ENCODE results near the gene BUB1.
A peak's percentile ranks its signal among the peaks of the same experiment; 100 is the strongest.

Gene BUB1

GRCh38 chr2:110678457-110679336, 834 bp upstream of the BUB1 start:
- Mint-ChIP-seq H3K36me3 (ENCODE audit: low read depth) (peaks cover 30% of the 10 kb centered on the region), H3K4me1 (ENCODE audit: low read depth) (peaks cover 31% of the 10 kb centered on the region), H3K27ac (peak overlapping the region; percentile 92), H3K9me3 (no peaks in the 10 kb centered on the region), H3K27me3 (peaks cover 10% of the 10 kb centered on the region), H3K4me3 (peak overlapping the region; percentile 87)
- peak; percentile 53 for DNase-seq

- peak overlapping the region; percentile 87 for H3K4me3 Mint-ChIP-seq
- H3K27me3 Mint-ChIP-seq: peaks cover 10% of the 10 kb centered on the region
- no peaks in the 10 kb centered on the region for H3K9me3 Mint-ChIP-seq
- peak overlapping the region; percentile 88 for H3K27ac Mint-ChIP-seq
- peaks cover 31% of the 10 kb centered on the region for H3K4me1 Mint-ChIP-seq (ENCODE audit: low read depth)
- peaks cover 47% of the 10 kb centered on the region for H3K36me3 Mint-ChIP-seq (ENCODE audit: low read depth)
- DNase-seq: no peak
Measured at GRCh38 chr2:110677080-110677479, 783 bp downstream of the BUB1 start.

GRCh38 chr2:110675679-110676078, 2.2 kb downstream of the BUB1 start:
- no peak overlapping the region for H3K4me3 Mint-ChIP-seq
- no peaks in the 10 kb centered on the region for H3K9me3 Mint-ChIP-seq
- H3K36me3 Mint-ChIP-seq (ENCODE audit: low read depth): peaks cover 59% of the 10 kb centered on the region
- no peak overlapping the region for H3K27ac Mint-ChIP-seq
- H3K4me1 Mint-ChIP-seq (ENCODE audit: low read depth): peaks cover 31% of the 10 kb centered on the region
- no peak for DNase-seq
- peaks cover 10% of the 10 kb centered on the region for H3K27me3 Mint-ChIP-seq

- peaks cover 65% of the 10 kb centered on the region for H3K36me3 Mint-ChIP-seq (ENCODE audit: low read depth)
- peak overlapping the region; percentile 21 for H3K4me3 Mint-ChIP-seq
- peak overlapping the region; percentile 11 for H3K27ac Mint-ChIP-seq
- H3K4me1 Mint-ChIP-seq (ENCODE audit: low read depth): peaks cover 31% of the 10 kb centered on the region
- no peaks in the 10 kb centered on the region for H3K9me3 Mint-ChIP-seq
- no peak for DNase-seq
- H3K27me3 Mint-ChIP-seq: peaks cover 7% of the 10 kb centered on the region
Measured at GRCh38 chr2:110674620-110675555, 3.0 kb downstream of the BUB1 start.

- Mint-ChIP-seq H3K36me3 (ENCODE audit: low read depth) (peaks cover 80% of the 10 kb centered on the region), H3K9me3 (no peaks in the 10 kb centered on the region), H3K4me1 (ENCODE audit: low read depth) (peaks cover 23% of the 10 kb centered on the region), H3K27ac (no peak overlapping the region), H3K4me3 (no peak overlapping the region), H3K27me3 (no peaks in the 10 kb centered on the region)
- DNase-seq: no peak
Measured at GRCh38 chr2:110673201-110673600, 4.7 kb downstream of the BUB1 start.

GRCh38 chr2:110670826-110671225, 7.0 kb downstream of the BUB1 start:
- no peaks in the 10 kb centered on the region for H3K9me3 Mint-ChIP-seq
- H3K4me3 Mint-ChIP-seq: no peak overlapping the region
- no peak for DNase-seq
- H3K4me1 Mint-ChIP-seq (ENCODE audit: low read depth): peaks cover 10% of the 10 kb centered on the region
- peaks cover 84% of the 10 kb centered on the region for H3K36me3 Mint-ChIP-seq (ENCODE audit: low read depth)
- H3K27me3 Mint-ChIP-seq: no peaks in the 10 kb centered on the region
- no peak overlapping the region for H3K27ac Mint-ChIP-seq

GRCh38 chr2:110669079-110669478, 8.8 kb downstream of the BUB1 start:
- no peak overlapping the region for H3K4me3 Mint-ChIP-seq
- H3K27me3 Mint-ChIP-seq: no peaks in the 10 kb centered on the region
- H3K27ac Mint-ChIP-seq: no peak overlapping the region
- H3K36me3 Mint-ChIP-seq (ENCODE audit: low read depth): peaks cover 90% of the 10 kb centered on the region
- H3K4me1 Mint-ChIP-seq (ENCODE audit: low read depth): no peaks in the 10 kb centered on the region
- no peaks in the 10 kb centered on the region for H3K9me3 Mint-ChIP-seq
- no peak for DNase-seq

GRCh38 chr2:110667071-110667470, 10.8 kb downstream of the BUB1 start:
- no peaks in the 10 kb centered on the region for H3K4me1 Mint-ChIP-seq (ENCODE audit: low read depth)
- DNase-seq: no peak
- no peak overlapping the region for H3K4me3 Mint-ChIP-seq
- H3K27ac Mint-ChIP-seq: no peak overlapping the region
- H3K9me3 Mint-ChIP-seq: no peaks in the 10 kb centered on the region
- H3K27me3 Mint-ChIP-seq: no peaks in the 10 kb centered on the region
- peaks cover 81% of the 10 kb centered on the region for H3K36me3 Mint-ChIP-seq (ENCODE audit: low read depth)

- no peaks in the 10 kb centered on the region for H3K27me3 Mint-ChIP-seq
- H3K4me3 Mint-ChIP-seq: no peak overlapping the region
- peaks cover 82% of the 10 kb centered on the region for H3K36me3 Mint-ChIP-seq (ENCODE audit: low read depth)
- no peaks in the 10 kb centered on the region for H3K9me3 Mint-ChIP-seq
- DNase-seq: no peak
- no peaks in the 10 kb centered on the region for H3K4me1 Mint-ChIP-seq (ENCODE audit: low read depth)
- H3K27ac Mint-ChIP-seq: no peak overlapping the region
Measured at GRCh38 chr2:110664135-110664534, 13.7 kb downstream of the BUB1 start.

GRCh38 chr2:110662560-110662959, 15.3 kb downstream of the BUB1 start:
- DNase-seq: no peak
- H3K36me3 Mint-ChIP-seq (ENCODE audit: low read depth): peaks cover 85% of the 10 kb centered on the region
- no peaks in the 10 kb centered on the region for H3K9me3 Mint-ChIP-seq
- no peak overlapping the region for H3K4me3 Mint-ChIP-seq
- H3K27me3 Mint-ChIP-seq: no peaks in the 10 kb centered on the region
- H3K27ac Mint-ChIP-seq: no peak overlapping the region
- H3K4me1 Mint-ChIP-seq (ENCODE audit: low read depth): peaks cover 9% of the 10 kb centered on the region

GRCh38 chr2:110660558-110660957, 17.3 kb downstream of the BUB1 start:
- H3K9me3 Mint-ChIP-seq: no peaks in the 10 kb centered on the region
- H3K36me3 Mint-ChIP-seq (ENCODE audit: low read depth): peaks cover 87% of the 10 kb centered on the region
- peaks cover 12% of the 10 kb centered on the region for H3K4me1 Mint-ChIP-seq (ENCODE audit: low read depth)
- H3K27ac Mint-ChIP-seq: no peak overlapping the region
- no peak overlapping the region for H3K4me3 Mint-ChIP-seq
- DNase-seq: no peak
- H3K27me3 Mint-ChIP-seq: no peaks in the 10 kb centered on the region

- Mint-ChIP-seq H3K9me3 (no peaks in the 10 kb centered on the region), H3K27ac (no peak overlapping the region), H3K4me3 (no peak overlapping the region), H3K27me3 (no peaks in the 10 kb centered on the region), H3K4me1 (ENCODE audit: low read depth) (peaks cover 12% of the 10 kb centered on the region), H3K36me3 (ENCODE audit: low read depth) (peaks cover 86% of the 10 kb centered on the region)
- DNase-seq: no peak
Measured at GRCh38 chr2:110659248-110659647, 18.6 kb downstream of the BUB1 start.

GRCh38 chr2:110657724-110658305, 20.0 kb downstream of the BUB1 start:
- Mint-ChIP-seq H3K27me3 (no peaks in the 10 kb centered on the region), H3K4me1 (ENCODE audit: low read depth) (peaks cover 12% of the 10 kb centered on the region), H3K4me3 (no peak overlapping the region), H3K36me3 (ENCODE audit: low read depth) (peaks cover 92% of the 10 kb centered on the region), H3K27ac (peak overlapping the region; percentile 0), H3K9me3 (no peaks in the 10 kb centered on the region)
- DNase-seq: no peak

GRCh38 chr2:110655701-110656100, 22.2 kb downstream of the BUB1 start:
- DNase-seq: no peak
- Mint-ChIP-seq H3K9me3 (no peaks in the 10 kb centered on the region), H3K4me3 (no peak overlapping the region), H3K27ac (no peak overlapping the region), H3K36me3 (ENCODE audit: low read depth) (peaks cover 92% of the 10 kb centered on the region), H3K27me3 (no peaks in the 10 kb centered on the region), H3K4me1 (ENCODE audit: low read depth) (peaks cover 12% of the 10 kb centered on the region)

Measured in activated T-cell treated with anti-CD3 and anti-CD28 coated beads, Interleukin-2, amount 50 U/mL, for 24 hours (primary cell).